ENCODE data around the gene CAPN15.
"Not testable (repeated sequence)": the region's sequence is repeated elsewhere in the genome, so short reads cannot be mapped to it uniquely, and the experiment has no call there.

Gene CAPN15

DNA sequence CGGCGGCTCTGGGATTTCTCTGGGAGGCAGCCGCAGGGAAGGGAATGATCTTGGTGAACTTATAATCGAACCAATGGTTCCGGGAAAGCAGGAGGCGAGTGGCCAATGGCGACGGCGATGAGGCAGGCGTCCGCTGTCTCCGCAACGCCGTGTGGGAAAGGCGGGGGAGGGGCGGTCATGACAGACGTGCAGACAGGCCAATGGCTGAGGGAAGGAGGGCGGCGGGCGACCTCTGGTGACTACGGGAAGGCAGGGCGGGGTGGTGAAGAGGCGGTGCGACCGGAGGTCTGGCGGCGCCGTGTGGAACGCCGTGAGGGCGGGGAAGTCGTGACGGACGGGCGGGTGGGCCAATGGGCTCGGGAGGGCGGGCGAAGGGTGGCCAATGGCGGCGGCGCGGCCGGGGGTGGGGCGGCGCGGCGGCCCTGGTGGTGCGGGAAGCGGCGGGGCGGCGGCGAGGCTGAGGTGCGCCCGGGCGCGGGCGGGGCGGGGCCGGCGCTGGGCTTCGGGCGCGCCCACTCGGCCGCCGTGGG lies 62.2 kb downstream of the CAPN15 start, which contains the start of gene RAB40C:
RAB40C (plus strand) TSS at position 409 of the 530 bp plus-strand sequence. CDS start 226 bp downstream, outside the sequence.
- peak; percentile 98 for DNase-seq (ENCODE audit: low read depth in 3 of 3, low spot score in 1 of 3)

DNA sequence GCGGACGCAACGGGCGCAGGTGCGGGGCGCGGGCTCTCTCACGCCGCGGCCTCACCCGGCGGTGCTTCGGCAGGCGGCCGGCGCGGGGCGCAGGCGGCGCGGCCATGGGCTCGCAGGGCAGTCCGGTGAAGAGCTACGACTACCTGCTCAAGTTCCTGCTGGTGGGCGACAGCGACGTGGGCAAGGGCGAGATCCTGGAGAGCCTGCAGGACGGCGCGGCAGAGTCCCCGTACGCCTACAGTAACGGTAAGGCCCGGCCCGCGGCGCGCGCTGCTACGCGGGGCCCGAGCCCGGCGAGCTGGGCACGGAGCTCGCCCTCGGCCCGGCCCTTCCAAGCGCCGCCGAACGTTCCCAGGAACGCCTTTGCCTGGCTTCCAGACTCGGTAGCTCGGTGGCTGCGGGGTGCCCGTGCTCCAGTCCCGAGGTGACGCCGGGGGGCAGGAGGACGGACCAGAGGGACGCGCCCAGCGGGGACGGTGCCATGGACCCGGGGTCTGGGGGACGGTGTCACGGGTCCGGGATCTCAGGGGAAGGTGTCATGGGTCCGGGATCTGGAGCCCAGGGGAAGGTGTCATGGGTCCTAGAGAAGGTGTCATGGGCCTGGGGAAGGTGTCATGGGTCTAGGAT lies 62.8 kb downstream of the CAPN15 start:
- no peak for DNase-seq (ENCODE audit: low read depth in 3 of 3, low spot score in 1 of 3)

DNA sequence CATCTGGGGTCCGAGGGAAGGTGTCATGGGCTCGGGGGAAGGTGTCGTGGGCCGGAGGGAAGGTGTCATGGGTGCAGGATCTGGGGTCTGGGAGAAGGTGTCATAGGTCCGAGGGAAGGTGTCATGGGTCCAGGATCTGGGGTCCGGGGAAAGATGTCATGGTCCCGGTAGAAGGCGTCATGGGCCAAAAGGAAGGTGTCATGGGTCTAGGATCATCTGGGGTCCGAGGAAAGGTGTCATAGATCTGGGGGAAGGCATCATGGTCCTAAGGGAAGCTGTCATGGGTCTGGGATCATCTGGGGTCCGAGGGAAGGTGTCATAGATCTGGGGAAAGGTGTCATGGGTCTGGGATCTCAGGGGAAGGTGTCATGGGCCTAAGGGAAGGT lies 63.3 kb downstream of the CAPN15 start:
- no peak for DNase-seq (ENCODE audit: low read depth in 3 of 3, low spot score in 1 of 3)

DNA sequence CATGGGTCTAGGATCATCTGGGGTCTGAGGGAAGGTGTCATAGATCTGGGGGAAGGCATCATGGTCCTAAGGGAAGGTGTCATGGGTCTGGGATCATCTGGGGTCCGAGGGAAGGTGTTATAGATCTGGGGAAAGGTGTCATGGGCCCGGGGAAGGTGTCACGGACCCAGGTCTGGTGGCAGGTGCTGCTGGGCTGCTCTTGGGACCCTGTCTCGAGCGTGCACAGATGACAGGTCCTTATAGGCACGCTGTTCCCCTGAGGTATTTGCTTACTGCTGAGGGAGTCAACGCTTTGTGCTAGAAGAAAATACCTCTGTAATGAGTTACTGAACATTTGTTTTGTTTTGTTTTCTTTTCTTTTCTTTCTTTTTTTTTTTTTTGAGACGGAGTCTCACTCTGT lies 63.7 kb downstream of the CAPN15 start:
- no peak for DNase-seq (ENCODE audit: low read depth in 3 of 3, low spot score in 1 of 3)

DNA sequence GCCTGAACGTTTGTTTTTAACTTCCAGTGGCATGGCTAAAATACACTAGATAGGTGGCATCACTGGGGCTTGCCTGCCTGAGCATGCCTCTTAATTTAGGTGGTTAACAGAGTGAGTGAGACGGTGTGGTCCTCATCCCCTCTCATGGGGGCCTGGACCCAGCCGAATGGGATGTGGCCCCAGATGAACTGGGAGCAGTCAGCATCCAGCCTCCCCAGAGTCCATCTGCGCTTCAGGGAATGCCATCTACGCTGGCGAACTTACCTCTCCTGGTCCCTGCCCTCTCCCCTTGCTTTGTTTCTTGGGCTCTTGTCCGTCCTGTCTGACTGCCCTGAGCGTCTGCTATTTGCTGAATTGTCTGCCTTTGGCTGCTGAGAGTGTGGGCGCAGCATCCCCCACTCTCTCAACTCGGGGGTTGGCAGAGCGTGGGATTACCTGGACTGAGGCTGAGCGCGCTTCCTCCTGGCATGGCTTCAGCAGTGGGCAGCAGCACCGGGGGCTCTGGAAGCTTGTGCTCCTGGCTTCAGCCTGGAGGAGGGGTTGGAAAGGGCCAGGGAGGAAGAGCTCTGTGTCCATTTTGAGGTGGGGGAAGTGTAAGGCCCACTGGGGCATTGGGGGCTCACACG lies 64.5 kb downstream of the CAPN15 start:
- no peak for DNase-seq (ENCODE audit: low read depth in 3 of 3, low spot score in 1 of 3)

DNA sequence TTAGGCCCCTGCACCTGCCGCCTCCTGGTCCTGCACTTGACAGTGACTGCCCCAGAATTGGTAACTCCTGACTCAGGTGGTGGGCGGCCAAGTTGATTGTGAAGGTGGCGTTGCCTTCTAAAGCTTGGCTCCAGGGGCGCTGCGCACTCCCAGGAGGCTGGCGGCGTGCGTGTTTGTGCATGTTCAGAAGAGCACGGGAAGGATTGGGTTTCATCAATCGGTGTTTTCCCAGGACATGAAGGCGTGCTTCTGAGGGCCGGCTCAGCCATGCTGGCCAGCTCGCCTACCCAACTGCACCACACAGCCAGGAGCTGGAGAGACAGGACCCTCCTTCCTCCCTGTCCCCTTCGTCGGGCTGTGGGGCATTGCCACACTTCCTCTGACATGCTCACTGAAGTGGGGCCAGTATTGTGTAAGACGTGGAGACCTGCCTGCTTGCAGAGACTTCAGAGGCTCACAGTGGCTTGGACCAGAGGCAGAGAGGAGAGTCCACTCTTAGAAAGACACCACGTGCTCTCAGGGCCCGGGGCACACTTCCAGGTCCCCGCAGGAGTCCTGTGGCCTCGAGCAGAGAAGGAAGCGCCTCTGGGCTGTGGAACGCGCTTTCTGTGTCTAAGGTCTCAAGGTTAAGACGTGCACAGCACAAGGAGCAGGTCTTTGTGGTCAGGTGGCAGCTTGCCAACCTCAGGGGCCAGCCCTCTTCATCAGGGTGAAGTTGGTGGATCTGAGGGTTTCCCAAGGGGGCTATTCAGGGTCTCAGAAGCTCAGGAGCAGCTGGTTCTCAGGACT lies 65.2 kb downstream of the CAPN15 start:
- DNase-seq (ENCODE audit: low read depth in 3 of 3, low spot score in 1 of 3), result no peak

DNA sequence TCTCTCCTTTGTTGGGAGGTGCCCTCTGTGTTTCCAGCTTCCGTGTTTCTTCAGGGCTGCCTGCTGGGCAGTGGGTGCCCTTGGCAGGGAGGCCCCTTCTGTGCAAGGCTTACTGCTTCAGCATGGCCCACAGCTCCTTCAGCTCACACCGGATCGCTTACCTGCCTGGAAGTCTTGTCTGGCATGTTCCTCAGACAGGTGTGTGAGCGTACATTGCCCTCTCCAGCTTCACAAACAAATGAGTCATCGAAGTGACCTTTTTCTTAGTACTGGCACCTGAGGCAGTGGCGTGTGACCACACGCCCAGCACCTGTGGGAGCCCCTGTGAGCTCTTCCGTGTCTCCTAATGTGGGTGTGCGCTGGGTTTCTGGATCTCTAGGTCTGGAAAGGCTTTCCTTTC lies 65.9 kb downstream of the CAPN15 start:
- no peak for DNase-seq (ENCODE audit: low read depth in 3 of 3, low spot score in 1 of 3)

DNA sequence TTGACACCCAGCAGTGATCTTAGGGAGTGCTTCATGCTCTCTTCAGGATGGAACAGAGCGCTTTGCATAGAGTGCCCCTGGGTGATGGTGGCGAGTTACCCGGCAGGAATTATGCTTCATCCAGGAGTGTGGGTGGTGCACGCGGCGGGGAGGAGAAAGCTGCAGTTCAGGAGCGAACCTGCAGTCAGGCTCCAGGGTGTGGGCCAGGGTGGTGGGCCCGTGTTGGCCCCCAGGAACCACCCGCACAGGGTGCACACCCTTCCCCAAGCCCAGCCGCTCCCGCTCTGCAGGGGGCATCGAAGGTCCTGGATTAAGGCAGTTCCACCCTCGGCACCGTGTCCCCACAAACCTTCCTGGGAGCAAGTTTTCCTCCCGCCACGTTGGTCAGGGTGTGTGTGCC lies 66.3 kb downstream of the CAPN15 start:
- no peak for DNase-seq (ENCODE audit: low read depth in 3 of 3, low spot score in 1 of 3)

DNA sequence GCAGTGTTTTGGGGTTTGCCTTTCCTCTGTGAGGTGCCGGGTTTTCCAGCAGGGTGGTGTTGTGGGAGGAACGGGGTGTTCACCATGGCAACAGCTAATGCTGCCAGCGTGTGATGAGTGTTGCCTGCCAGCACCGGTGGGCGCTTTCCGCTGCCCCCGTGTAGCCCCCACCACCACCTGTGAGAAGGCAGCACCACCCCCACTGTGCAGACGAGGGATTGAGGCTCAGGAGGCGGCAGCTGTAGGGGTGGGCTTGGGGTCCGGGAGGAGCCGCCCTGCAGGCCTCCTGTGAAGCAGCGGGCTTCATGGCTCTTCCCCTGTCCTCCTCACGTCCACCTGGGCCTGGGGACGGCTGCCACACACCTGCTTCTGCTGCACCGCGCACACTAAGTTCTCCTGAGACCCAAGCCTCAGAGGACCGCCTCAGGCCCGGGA lies 67.6 kb downstream of the CAPN15 start:
- no peak for DNase-seq (ENCODE audit: low read depth in 3 of 3, low spot score in 1 of 3)

DNA sequence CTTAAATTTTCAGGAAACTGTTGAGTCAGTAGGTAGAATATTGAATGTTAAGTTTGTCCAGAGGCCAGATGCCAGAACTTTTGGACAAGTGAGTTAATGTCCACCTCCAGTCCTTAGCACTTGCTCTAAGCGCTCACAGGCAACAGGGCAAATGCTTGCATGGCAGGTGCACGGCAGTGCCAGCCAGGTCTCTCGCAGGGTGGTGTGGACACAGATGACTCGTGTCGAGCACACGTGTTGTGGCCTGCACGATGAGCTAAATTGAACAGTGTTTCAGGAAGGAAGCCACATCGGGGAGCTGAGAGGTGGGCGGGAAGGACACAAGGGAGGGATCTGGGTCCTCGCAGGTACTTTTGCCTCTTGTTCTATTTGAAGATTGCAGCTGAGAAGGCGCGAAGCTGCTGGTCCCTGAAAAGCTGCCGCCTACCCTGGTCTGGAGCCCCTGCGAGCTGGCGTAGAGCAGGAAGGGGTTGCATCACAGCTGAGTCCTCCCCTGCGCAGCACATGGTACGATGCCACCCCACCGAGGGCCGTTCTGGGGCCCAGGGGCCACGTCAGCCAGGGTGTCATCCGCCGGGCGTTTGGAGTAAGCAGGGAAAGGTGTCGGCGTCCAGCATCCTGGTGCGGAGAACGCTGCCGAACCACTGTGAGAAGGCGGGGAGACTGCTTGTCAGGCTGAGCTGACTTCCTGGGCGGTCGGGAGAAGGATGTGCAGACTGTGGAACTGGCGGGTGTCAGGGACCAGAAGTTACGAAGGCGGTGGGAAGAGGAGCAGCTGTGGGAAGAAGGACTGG lies 68.6 kb downstream of the CAPN15 start:
- DNase-seq (ENCODE audit: low read depth in 3 of 3, low spot score in 1 of 3), result no peak

DNA sequence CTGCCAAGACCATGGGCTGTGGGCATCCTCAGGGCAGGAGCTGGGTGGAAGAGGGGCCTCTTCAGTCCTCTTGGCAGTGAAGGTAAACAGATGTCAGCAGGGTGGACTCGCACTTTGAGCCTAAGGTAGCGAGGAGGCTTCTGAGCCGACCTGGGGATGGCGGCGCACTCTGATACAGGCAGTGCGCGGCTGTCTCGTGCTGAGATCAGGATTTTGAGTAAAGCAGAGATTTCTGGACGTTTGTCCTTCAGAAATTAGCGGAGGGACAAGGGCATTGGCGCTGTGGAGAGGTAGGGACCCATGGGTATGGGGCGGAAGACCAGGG lies 69.2 kb downstream of the CAPN15 start:
- DNase-seq (ENCODE audit: low read depth in 3 of 3, low spot score in 1 of 3), result no peak

DNA sequence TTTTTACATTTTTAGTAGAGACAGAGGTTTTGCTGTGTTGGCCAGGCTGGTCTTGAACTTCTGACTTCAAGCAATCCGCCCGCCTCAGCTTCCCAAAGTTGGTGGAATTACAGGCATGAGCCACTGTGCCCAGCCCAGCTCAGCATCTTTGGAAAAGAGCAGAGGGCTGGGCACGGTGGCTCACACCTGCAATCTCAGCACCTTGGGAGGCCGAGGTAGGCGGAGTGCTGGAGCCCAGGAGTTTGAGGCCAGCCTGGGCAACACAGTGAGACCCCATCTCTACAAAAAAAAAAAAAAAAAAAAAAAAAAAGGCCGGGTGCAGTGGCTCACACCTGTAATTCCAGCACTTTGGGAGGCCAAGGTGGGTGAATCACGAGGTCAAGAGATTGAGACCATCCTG lies 70.1 kb downstream of the CAPN15 start:
- not testable (repeated sequence) for DNase-seq (ENCODE audit: low read depth in 3 of 3, low spot score in 1 of 3)

DNA sequence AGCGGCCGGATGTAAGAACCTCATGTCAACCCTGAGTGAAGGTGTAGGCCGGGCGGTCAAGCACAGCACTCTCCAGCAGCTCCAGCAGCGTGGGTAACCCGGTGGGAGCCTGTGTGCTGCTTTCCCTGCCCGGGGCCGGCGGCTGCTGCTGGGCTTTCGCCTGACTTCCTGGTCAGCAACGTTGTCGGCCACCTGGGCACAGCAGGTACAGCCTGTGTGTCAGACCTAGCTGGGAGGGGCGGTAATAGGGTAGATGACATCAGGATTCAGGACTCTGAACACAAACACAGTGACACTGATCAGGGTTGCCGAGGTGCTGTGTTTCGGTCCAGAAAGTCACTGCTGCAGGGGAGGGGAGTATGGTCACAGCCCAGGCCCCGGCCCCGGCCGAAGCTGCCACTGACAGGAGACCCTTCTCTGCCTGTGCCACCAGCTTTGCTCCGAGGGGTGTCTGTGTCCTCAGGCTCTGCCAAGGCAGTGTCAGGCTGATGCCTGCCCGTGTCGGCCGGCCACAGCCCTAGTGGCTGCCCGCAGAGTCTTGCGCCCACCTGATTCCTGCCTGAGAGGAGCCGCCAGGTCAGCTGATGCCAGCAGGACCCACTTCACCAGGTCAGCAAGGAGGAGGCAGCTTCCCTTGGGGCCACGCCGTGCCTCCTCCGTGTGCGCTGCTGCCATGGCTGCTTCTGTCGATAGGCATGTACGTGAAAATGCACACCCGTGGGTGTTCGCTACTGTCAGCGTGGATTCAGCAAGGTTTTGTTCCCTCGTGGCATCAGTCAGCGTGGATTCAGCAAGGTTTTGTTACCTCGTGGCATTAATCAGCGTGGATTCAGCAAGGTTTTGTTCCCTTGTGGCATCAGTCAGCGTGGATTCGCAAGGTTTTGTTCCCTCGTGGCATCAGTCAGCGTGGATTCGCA lies 71.6 kb downstream of the CAPN15 start:
- no peak for DNase-seq (ENCODE audit: low read depth in 3 of 3, low spot score in 1 of 3)

DNA sequence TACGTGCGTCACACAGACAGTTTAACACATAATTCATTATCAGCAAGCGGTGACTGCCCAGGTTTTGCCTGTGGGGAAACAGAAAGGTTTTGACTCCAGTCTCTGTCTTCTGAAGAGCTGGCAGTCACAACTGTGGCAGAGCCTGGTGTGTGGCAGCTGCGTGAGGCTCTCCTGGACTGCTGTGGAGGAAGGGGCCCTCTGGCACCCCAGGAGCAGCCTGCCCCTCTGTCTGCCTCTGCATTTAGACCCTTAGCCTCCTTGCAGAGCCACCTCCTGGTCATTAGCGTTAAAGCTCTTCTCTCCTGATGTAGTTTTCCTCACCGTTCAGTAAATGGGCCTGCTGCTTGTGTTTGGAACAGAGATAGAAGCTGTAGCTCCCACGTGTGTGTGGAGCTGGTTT lies 73.3 kb downstream of the CAPN15 start:
- no peak for DNase-seq (ENCODE audit: low read depth in 3 of 3, low spot score in 1 of 3)

DNA sequence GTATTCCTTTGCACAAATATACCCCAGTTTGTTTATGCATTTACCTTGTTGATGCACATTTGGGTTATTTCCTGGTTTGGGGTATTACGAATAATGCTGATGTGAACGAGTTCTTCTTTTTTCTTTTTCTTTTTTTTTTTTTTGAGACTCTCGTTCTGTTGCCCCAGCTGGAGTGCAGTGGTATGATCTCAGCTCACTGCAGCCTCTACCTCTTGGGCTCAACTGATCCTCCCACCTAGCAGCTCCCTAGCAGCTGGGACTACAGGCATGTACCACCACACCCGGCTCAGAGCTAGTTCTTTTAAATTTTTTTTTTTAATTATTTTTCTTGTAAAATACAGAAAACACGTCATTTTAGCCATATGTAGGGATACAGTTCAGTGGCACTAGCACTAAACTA lies 76.4 kb downstream of the CAPN15 start:
- no peak for DNase-seq (ENCODE audit: low read depth in 3 of 3, low spot score in 1 of 3)
